ENCODE measurements around the gene CCDC57. TPM values are rescaled to one million over a fixed set of nuclear protein-coding genes. Genes with fewer than 3 reads are reported as not detected.

The CCDC57 gene
- polyA plus RNA-seq, 1 donor (not counting 4 experiments of a cell fraction or from before 2014, with no cell fraction given) = 19.2 TPM

DNA sequence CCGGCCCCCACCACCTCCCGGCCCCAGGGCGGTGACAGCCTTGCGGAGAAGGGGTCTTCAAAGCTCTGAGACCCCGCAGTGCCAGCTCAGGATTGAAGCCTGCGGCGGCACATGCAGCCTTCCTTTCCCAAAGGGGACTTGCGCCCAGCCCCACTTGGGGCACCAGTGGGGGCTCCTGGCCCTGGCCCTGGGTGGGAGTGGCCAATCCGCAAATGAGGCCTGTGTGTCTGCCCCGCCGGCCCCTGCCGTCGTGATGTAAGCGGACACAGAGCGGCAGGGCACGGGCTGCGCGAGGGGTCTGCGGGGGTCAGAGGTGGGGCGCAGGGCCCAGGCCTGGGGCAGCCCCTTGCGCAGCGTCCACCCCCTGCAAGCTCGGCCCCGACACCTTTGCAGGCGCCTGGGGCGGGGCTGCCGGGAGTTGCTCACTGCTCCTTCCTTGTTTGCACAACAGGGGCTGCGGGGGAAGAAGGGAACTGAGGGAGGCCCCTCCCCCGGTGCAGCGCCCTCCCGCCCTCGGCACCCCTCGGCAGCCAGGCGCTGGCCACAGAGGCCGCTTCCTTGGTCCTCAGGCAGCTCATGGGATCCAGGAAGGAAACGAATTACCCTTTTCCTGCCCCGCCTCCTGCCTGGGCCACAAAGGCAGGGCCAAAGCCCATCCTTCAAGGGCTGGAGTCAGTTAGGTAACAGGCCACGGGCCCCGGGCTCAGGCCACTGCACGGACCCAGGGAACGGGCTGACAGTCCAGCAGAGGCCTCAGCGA, 19.1 kb upstream of the CCDC57 start:
- Histone ChIP-seq H3K4me2 (ENCODE audit: control insufficient read depth, extremely low read depth, insufficient read depth, low read depth, low read length) (peak overlapping the region; percentile 62), H4K20me1 (ENCODE audit: control insufficient read depth, extremely low read depth, insufficient read depth, low read length) (no peaks in the 10 kb centered on the region), H3K79me2 (ENCODE audit: control insufficient read depth, insufficient read depth, low read length) (no peaks in the 10 kb centered on the region), H2AFZ (ENCODE audit: control insufficient read depth, low read length) (no peak overlapping the region), H3K9me3 (ENCODE audit: control insufficient read depth, low read depth, low read length) (no peaks in the 10 kb centered on the region), H3K4me3 (ENCODE audit: control insufficient read depth in 2 of 3, extremely low read depth in 1 of 3, insufficient read depth in 2 of 3, low read depth in 1 of 3, low read length in 3 of 3) (peak overlapping the region; percentile 38 to 80 (median 60)), H3K36me3 (ENCODE audit: control insufficient read depth in 2 of 2, extremely low read depth in 1 of 2, insufficient read depth in 2 of 2, low read length in 2 of 2) (peaks cover 0 to 1% of the 10 kb centered on the region in 2 experiments), H3K9ac (ENCODE audit: control insufficient read depth, extremely low read depth, insufficient read depth, low read length) (peak overlapping the region; percentile 22), H3K4me1 (ENCODE audit: control insufficient read depth, extremely low read depth, insufficient read depth, low read length) (peaks cover 27% of the 10 kb centered on the region), H3K27ac (ENCODE audit: control insufficient read depth, insufficient read depth, low read length) (no peak overlapping the region), H3K27me3 (ENCODE audit: control insufficient read depth, extremely low read depth, insufficient read depth, low read length) (no peaks in the 10 kb centered on the region), H3K9me1 (ENCODE audit: control insufficient read depth, extremely low read depth, insufficient read depth, low read length) (no peaks in the 10 kb centered on the region)
- FAIRE-seq (no peak), DNase-seq (ENCODE audit: low read depth, low spot score) (no peak)
- TF ChIP-seq, protein P1, sequence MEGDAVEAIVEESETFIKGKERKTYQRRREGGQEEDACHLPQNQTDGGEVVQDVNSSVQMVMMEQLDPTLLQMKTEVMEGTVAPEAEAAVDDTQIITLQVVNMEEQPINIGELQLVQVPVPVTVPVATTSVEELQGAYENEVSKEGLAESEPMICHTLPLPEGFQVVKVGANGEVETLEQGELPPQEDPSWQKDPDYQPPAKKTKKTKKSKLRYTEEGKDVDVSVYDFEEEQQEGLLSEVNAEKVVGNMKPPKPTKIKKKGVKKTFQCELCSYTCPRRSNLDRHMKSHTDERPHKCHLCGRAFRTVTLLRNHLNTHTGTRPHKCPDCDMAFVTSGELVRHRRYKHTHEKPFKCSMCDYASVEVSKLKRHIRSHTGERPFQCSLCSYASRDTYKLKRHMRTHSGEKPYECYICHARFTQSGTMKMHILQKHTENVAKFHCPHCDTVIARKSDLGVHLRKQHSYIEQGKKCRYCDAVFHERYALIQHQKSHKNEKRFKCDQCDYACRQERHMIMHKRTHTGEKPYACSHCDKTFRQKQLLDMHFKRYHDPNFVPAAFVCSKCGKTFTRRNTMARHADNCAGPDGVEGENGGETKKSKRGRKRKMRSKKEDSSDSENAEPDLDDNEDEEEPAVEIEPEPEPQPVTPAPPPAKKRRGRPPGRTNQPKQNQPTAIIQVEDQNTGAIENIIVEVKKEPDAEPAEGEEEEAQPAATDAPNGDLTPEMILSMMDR (optimal IDR thresholded peaks at IDR 0.05 in 1 of 3, IDR thresholded peaks at IDR 0.05 in 1 of 3, conservative IDR thresholded peaks at IDR 0.05 in 1 of 3; ENCODE audit: extremely low read depth in 1 of 3, insufficient read depth in 2 of 3, low read length in 3 of 3) = no peak
- TF ChIP-seq EZH2 (IDR thresholded peaks at IDR 0.05; ENCODE audit: low read length) = no peak
- dilution Hi-C loops (cut with MboI; ENCODE audit: extremely low pct_ligation_motif_present, low sequenced_read_pairs) = no loop called here

DNA sequence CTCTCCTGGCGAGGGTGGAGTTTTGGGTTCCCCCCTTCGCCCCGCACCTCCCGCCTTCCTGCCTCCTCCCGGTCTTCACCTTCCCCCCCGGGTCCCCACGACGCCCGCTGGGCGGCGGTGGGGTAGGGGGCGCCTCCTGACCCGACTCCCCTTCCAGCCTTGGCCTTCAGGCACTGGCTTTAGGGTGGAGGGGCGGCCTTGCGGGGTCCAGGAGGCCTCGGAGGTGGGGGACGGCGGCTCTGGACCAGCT, 18.6 kb upstream of the CCDC57 start:
- no peaks in the 10 kb centered on the region for H3K36me3 ChIP-seq (ENCODE audit: control insufficient read depth in 2 of 2, extremely low read depth in 1 of 2, insufficient read depth in 2 of 2, low read length in 2 of 2)
- no peaks in the 10 kb centered on the region for H3K9me1 ChIP-seq (ENCODE audit: control insufficient read depth, extremely low read depth, insufficient read depth, low read length)
- FAIRE-seq (no peak), DNase-seq (ENCODE audit: low read depth, low spot score) (no peak)
- peak overlapping the region; percentile 38 to 80 (median 60) for H3K4me3 ChIP-seq (ENCODE audit: control insufficient read depth in 2 of 3, extremely low read depth in 1 of 3, insufficient read depth in 2 of 3, low read depth in 1 of 3, low read length in 3 of 3)
- no peak overlapping the region for H3K27ac ChIP-seq (ENCODE audit: control insufficient read depth, insufficient read depth, low read length)
- H3K27me3 ChIP-seq (ENCODE audit: control insufficient read depth, extremely low read depth, insufficient read depth, low read length) = no peaks in the 10 kb centered on the region
- no peaks in the 10 kb centered on the region for H4K20me1 ChIP-seq (ENCODE audit: control insufficient read depth, extremely low read depth, insufficient read depth, low read length)
- peaks cover 26% of the 10 kb centered on the region for H3K4me1 ChIP-seq (ENCODE audit: control insufficient read depth, extremely low read depth, insufficient read depth, low read length)
- TF ChIP-seq, protein P1 (optimal IDR thresholded peaks at IDR 0.05 in 1 of 3, IDR thresholded peaks at IDR 0.05 in 1 of 3, conservative IDR thresholded peaks at IDR 0.05 in 1 of 3; ENCODE audit: extremely low read depth in 1 of 3, insufficient read depth in 2 of 3, low read length in 3 of 3) = no peak
- no peak for TF ChIP-seq EZH2 (IDR thresholded peaks at IDR 0.05; ENCODE audit: low read length)
- no peak overlapping the region for H2AFZ ChIP-seq (ENCODE audit: control insufficient read depth, low read length)
- no peaks in the 10 kb centered on the region for H3K9me3 ChIP-seq (ENCODE audit: control insufficient read depth, low read depth, low read length)
- no peaks in the 10 kb centered on the region for H3K79me2 ChIP-seq (ENCODE audit: control insufficient read depth, insufficient read depth, low read length)
- peak overlapping the region; percentile 62 for H3K4me2 ChIP-seq (ENCODE audit: control insufficient read depth, extremely low read depth, insufficient read depth, low read depth, low read length)
- dilution Hi-C loops (cut with MboI; ENCODE audit: extremely low pct_ligation_motif_present, low sequenced_read_pairs) = no loop called here
- H3K9ac ChIP-seq (ENCODE audit: control insufficient read depth, extremely low read depth, insufficient read depth, low read length) = peak overlapping the region; percentile 22

Data from keratinocyte (primary cell).